GM23248 (cell line): Measurements from ENCODE around the gene OSCAR.

Experiments
- EZH2 ChIP-seq: fragments of 200-600 bp; sonication (generic); IDR thresholded peaks from 2 replicates; pipeline ENCODE4 v1.6.1; 2018; ENCODE audit warnings: antibody characterized with exemption, mild to moderate bottlenecking; ENCODE audit not compliant: insufficient read depth, poor library complexity, severe bottlenecking
- EZH2phosphoT487 ChIP-seq: fragments of 200-600 bp; sonication (generic); IDR thresholded peaks from 2 replicates; pipeline ENCODE4 v1.6.1; 2018; ENCODE audit warnings: antibody characterized with exemption, moderate library complexity, mild to moderate bottlenecking, low read depth; ENCODE audit not compliant: insufficient read depth

DNA sequence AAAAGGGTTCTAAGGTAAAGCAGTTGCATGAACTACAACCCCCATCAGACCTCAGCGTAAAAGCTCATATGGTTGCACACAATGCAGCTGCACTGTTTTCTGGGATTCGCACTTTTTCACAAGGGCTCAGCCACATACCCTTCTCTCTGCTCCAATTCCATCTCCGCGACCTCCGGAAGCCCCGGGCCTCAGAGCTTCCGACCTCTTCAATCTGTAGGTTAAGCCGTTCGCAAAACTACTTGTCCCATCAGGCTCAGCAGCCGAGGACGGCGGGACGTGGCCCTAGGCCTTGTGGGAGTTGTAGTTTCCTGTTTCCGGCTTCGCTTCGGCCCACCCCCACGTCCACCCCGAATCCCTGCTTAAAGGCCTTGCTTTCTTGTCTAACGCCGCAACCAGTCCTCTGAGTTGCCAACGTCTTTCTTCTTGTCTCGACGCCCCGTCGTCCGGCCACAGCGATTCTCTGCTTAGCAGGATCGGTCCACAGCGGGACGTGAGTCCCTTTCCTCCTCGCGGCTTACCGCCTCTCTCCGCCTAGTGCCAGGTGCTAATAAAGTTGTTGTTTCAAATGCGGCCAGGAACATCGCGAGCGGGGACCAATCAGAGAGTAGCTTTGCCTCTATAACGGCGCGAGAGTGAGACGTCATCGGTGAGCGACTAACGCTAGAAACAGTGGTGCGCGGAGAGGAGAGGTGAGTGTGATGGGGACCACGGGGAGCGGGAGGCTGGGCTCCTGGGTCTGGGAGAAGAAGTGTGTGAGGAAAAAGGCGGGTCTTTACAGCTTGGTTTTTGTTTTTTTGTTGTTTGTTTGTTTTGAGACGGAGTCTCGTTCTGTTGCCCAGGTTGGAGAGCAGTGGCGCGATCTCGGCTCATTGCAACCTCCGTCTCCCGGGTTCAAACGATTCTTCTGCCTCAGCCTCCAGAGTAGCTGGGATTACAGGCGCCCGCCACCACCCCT, 14.8 kb upstream of the OSCAR start, which contains the start of the genes PRPF31 and TFPT:
- TF ChIP-seq EZH2phosphoT487 (no peak), EZH2 (no peak)
